Activated T-helper 17 cell treated with anti-CD3 and anti-CD28 coated beads, Interleukin-2, amount 50 U/mL, for 72 hours (primary cell): ENCODE results near the gene TFF1. TPM values are rescaled to one million over a fixed set of nuclear protein-coding genes. Genes with fewer than 3 reads are reported as not detected.

ENCODE experiments used
- total RNA-seq, 2 donors: library from RNA; stranded (reverse); gene quantifications; one replicate each; pipeline ENCODE4 v1.2.3, GENCODE V29; 2022

Gene TFF1
- total RNA-seq, 2 donors from 2014 or later = not detected

Other genes starting within 250 kb of the TFF1 start
- 1 to 10 TPM; 3.1 to 8.2 TPM for gene ABCG1, start 147.4 kb downstream of the TFF1 start, total RNA-seq
- gene TFF3, start 51.1 kb downstream of the TFF1 start, total RNA-seq = not detected
- not detected for gene TFF2, start 15.5 kb downstream of the TFF1 start, total RNA-seq
- gene TMPRSS3, start 29.5 kb upstream of the TFF1 start, total RNA-seq = 100 to 1,000 TPM in 1 of 2 donors, 10 to 100 TPM in 1; 24.0 to 163 TPM
- 10 to 100 TPM; 28.3 to 42.1 TPM for gene UBASH3A, start 37.4 kb upstream of the TFF1 start, total RNA-seq
- gene RSPH1, start 129.7 kb upstream of the TFF1 start, total RNA-seq = under 1 TPM in 1 of 2 donors, not detected in 1; 0.82 TPM
- 10 to 100 TPM in 1 of 2 donors, 1 to 10 TPM in 1; 3.8 to 17.7 TPM for gene SLC37A1, start 147.3 kb upstream of the TFF1 start, total RNA-seq